H1 (cell line): ENCODE measurements around the gene PITPNC1. TPM values are rescaled to one million over a fixed set of nuclear protein-coding genes. Genes with fewer than 3 reads are reported as not detected.

Experiments used
- CTCF ChIA-PET: fragments of 300-600 bp; sonication (Branson Sonifier 250); formaldehyde crosslinking; loops from one replicate; lab custom pipeline; 2021; ENCODE audit not compliant: partially characterized antibody; lab: Charles Lee
- POLR2A ChIA-PET: fragments of 300-600 bp; sonication (Branson Sonifier 250); formaldehyde crosslinking; loops from one replicate; lab custom pipeline; 2021; ENCODE audit warnings: inconsistent platforms; ENCODE audit not compliant: partially characterized antibody; lab: Charles Lee
- DNase-seq, 2 experiments: peaks; one replicate each; pipeline versions ENCODE4 v3.0.0 to v3.0.0-alpha.2; 2010 to 2022; ENCODE audit warnings: low spot score in 2 of 2, low read depth in 1 of 2, mixed read lengths in 1 of 2
- FAIRE-seq: peaks from 2 replicates; lab custom pipeline; 2011; peaks lifted over from hg19 to GRCh38; lab: Jason Lieb, UNC
- H2AFZ ChIP-seq: 2 replicates; pipeline ENCODE4 v1.8.1; 2012; ENCODE audit warnings: low read length, inconsistent platforms
- H2AK5ac ChIP-seq: 2 replicates; pipeline ENCODE4 v1.6.1; 2013; ENCODE audit warnings: low read depth, low read length
- H2BK120ac ChIP-seq: replicated peaks from 2 replicates; pipeline ENCODE3; 2013; ENCODE audit warnings: low read depth, low read length, inconsistent platforms
- H2BK12ac ChIP-seq: 2 replicates; pipeline ENCODE4 v1.6.1; 2013; ENCODE audit warnings: low read depth, low read length
- H2BK15ac ChIP-seq: 2 replicates; pipeline ENCODE4 v1.6.1; 2013; ENCODE audit warnings: low read length
- H2BK20ac ChIP-seq: 2 replicates; pipeline ENCODE4 v1.6.1; 2013; ENCODE audit warnings: low read length
- H2BK5ac ChIP-seq: 2 replicates; pipeline ENCODE4 v1.6.1; 2013; ENCODE audit warnings: low read depth, low read length
- H3K14ac ChIP-seq: 2 replicates; pipeline ENCODE4 v1.6.1; 2013; ENCODE audit warnings: inconsistent platforms; ENCODE audit not compliant: insufficient read length
- H3K18ac ChIP-seq: 2 replicates; pipeline ENCODE4 v1.6.1; 2013; ENCODE audit warnings: low read length; ENCODE audit errors: extremely low read depth
- H3K23ac ChIP-seq: 2 replicates; pipeline ENCODE4 v1.6.1; 2013; ENCODE audit warnings: inconsistent platforms; ENCODE audit not compliant: insufficient read length
- H3K23me2 ChIP-seq: 2 replicates; pipeline ENCODE4 v1.6.1; 2013; ENCODE audit warnings: low read depth, low read length
- H3K27ac ChIP-seq: 2 replicates; pipeline ENCODE4 v1.6.1; 2011; ENCODE audit warnings: low read depth, low read length, inconsistent platforms
- H3K27me3 ChIP-seq, 4 experiments: replicated peaks in 1 of 4; 1 replicate in 1 of 4; 2 replicates in 3 of 4; pipeline versions ENCODE4 v1.6.1 to v1.8.1; 2011 to 2013; ENCODE audit warnings: low read length in 3 of 4, mild to moderate bottlenecking in 3 of 4, inconsistent platforms in 2 of 4, mixed read lengths in 2 of 4, moderate library complexity in 1 of 4; ENCODE audit not compliant: control insufficient read depth in 3 of 4, insufficient read depth in 3 of 4; ENCODE audit errors: extremely low read depth in 1 of 4
- H3K36me3 ChIP-seq, 4 experiments: 2 replicates each; pipeline versions ENCODE4 v1.6.1 to v1.8.1; 2011 to 2013; ENCODE audit warnings: mild to moderate bottlenecking in 4 of 4, low read length in 3 of 4, moderate library complexity in 2 of 4, control low read depth in 1 of 4, inconsistent platforms in 1 of 4; ENCODE audit not compliant: insufficient read depth in 4 of 4, control insufficient read depth in 2 of 4
- H3K4ac ChIP-seq: replicated peaks from 2 replicates; pipeline ENCODE3; 2013; ENCODE audit warnings: low read length, low read depth, mixed read lengths, inconsistent platforms; ENCODE audit not compliant: insufficient read length
- H3K4me1 ChIP-seq, 4 experiments: replicated peaks in 1 of 4; 1 replicate in 1 of 4; 2 replicates in 3 of 4; pipeline versions ENCODE4 v1.6.1 to v1.8.1; 2011 to 2013; ENCODE audit warnings: low read length in 3 of 4, inconsistent platforms in 2 of 4, mixed read lengths in 1 of 4; ENCODE audit not compliant: insufficient read depth in 4 of 4, control insufficient read depth in 3 of 4
- H3K4me2 ChIP-seq, 2 experiments: 2 replicates each; pipeline versions ENCODE4 v1.6.1 to v1.8.1; 2011 to 2013; ENCODE audit warnings: low read depth in 2 of 2, low read length in 2 of 2, control low read depth in 1 of 2, inconsistent platforms in 1 of 2, mild to moderate bottlenecking in 1 of 2; ENCODE audit not compliant: insufficient read depth in 1 of 2
- H3K4me3 ChIP-seq, 4 experiments: fragments of 200-600, 300-600 bp in 1 of 4; sonication (generic), shearing (Covaris generic), sonication (Bioruptor Twin) in 1 of 4; 2 replicates each; pipeline versions ENCODE4 v1.5.1 to v1.8.1; 2011 to 2016; ENCODE audit warnings: low read length in 4 of 4, low read depth in 3 of 4, control low read depth in 2 of 4, inconsistent platforms in 2 of 4, mild to moderate bottlenecking in 2 of 4, mixed read lengths in 1 of 4, moderate library complexity in 1 of 4; ENCODE audit not compliant: insufficient read depth in 2 of 4; ENCODE audit errors: extremely low read depth in 1 of 4
- H3K56ac ChIP-seq: replicated peaks from 2 replicates; pipeline ENCODE3; 2013; ENCODE audit warnings: low read depth, mild to moderate bottlenecking, mixed read lengths, low read length, inconsistent platforms; ENCODE audit not compliant: insufficient read length
- H3K79me1 ChIP-seq: 2 replicates; pipeline ENCODE4 v1.6.1; 2013; ENCODE audit warnings: low read depth, low read length, control low read depth
- H3K79me2 ChIP-seq, 2 experiments: 2 replicates each; pipeline versions ENCODE4 v1.6.1 to v1.8.1; 2012 to 2013; ENCODE audit warnings: low read length in 2 of 2, mild to moderate bottlenecking in 2 of 2, inconsistent platforms in 1 of 2; ENCODE audit not compliant: insufficient read depth in 2 of 2, control insufficient read depth in 1 of 2
- H3K9ac ChIP-seq, 4 experiments: replicated peaks in 1 of 4; 1 replicate in 1 of 4; 2 replicates in 3 of 4; pipeline versions ENCODE4 v1.6.1 to v1.8.1; 2011 to 2013; ENCODE audit warnings: low read depth in 3 of 4, low read length in 3 of 4, control low read depth in 2 of 4, mild to moderate bottlenecking in 2 of 4, moderate library complexity in 2 of 4, inconsistent platforms in 1 of 4; ENCODE audit errors: extremely low read depth in 1 of 4
- H3K9me3 ChIP-seq, 2 experiments: 2 replicates each; pipeline versions ENCODE4 v1.6.1 to v1.8.1; 2012 to 2013; ENCODE audit warnings: mild to moderate bottlenecking in 2 of 2, moderate library complexity in 2 of 2, control low read depth in 1 of 2, inconsistent platforms in 1 of 2, low read depth in 1 of 2, low read length in 1 of 2, mixed read lengths in 1 of 2; ENCODE audit not compliant: insufficient read depth in 2 of 2
- H4K20me1 ChIP-seq, 2 experiments: replicated peaks in 1 of 2; 2 replicates each; pipeline versions ENCODE3 to v1.8.1; 2011 to 2013; ENCODE audit warnings: inconsistent platforms in 2 of 2, low read length in 2 of 2, mild to moderate bottlenecking in 1 of 2; ENCODE audit not compliant: insufficient read depth in 2 of 2, control insufficient read depth in 1 of 2
- H4K5ac ChIP-seq: 2 replicates; pipeline ENCODE4 v1.6.1; 2013; ENCODE audit warnings: low read length, low read depth, mixed read lengths, inconsistent platforms; ENCODE audit not compliant: insufficient read length
- H4K8ac ChIP-seq: 2 replicates; pipeline ENCODE4 v1.8.0; 2013; ENCODE audit warnings: mild to moderate bottlenecking, moderate library complexity, low read length, inconsistent platforms; ENCODE audit not compliant: insufficient read depth; ENCODE audit errors: extremely low read depth
- H4K91ac ChIP-seq: replicated peaks from 2 replicates; pipeline ENCODE3; 2013; ENCODE audit warnings: low read length, mixed read lengths, inconsistent platforms; ENCODE audit not compliant: insufficient read length
- BACH1 ChIP-seq: IDR thresholded peaks from 2 replicates; pipeline ENCODE4 v1.6.1; 2012; ENCODE audit warnings: low read length, improper control_type of control experiment
- CHD1 ChIP-seq: IDR thresholded peaks from 2 replicates; pipeline ENCODE4 v1.6.1; 2012; ENCODE audit warnings: low read depth, low read length, improper control_type of control experiment
- CTBP2 ChIP-seq: IDR thresholded peaks from 2 replicates; pipeline ENCODE4 v1.7.0; 2011; ENCODE audit warnings: borderline replicate concordance, mild to moderate bottlenecking, moderate library complexity, mixed read lengths, low read length; ENCODE audit not compliant: insufficient read depth, insufficient read length
- FOSL1 ChIP-seq: IDR thresholded peaks from 2 replicates; pipeline ENCODE4 v1.6.1; 2011; ENCODE audit warnings: mild to moderate bottlenecking, low read depth, low read length, moderate library complexity; ENCODE audit not compliant: insufficient read depth
- HDAC2 ChIP-seq, 2 experiments: fragments of 300-600 bp in 1 of 2; sonication (generic) in 1 of 2; IDR thresholded peaks; 2 replicates each; pipeline ENCODE4 v1.6.1; 2011 to 2012; ENCODE audit warnings: low read depth in 2 of 2, low read length in 2 of 2, mild to moderate bottlenecking in 2 of 2, moderate library complexity in 2 of 2, borderline replicate concordance in 1 of 2, inconsistent platforms in 1 of 2
- HDAC6 ChIP-seq: IDR thresholded peaks from one replicate; pipeline ENCODE4 v1.7.1; 2012; ENCODE audit warnings: low read depth, mild to moderate bottlenecking, inconsistent platforms, low read length, moderate library complexity
- NANOG ChIP-seq: IDR thresholded peaks from 2 replicates; pipeline ENCODE4 v1.6.1; 2011; ENCODE audit warnings: low read length, low read depth, mild to moderate bottlenecking, inconsistent platforms; ENCODE audit not compliant: insufficient read depth, poor library complexity, severe bottlenecking
- POLR2AphosphoS5 ChIP-seq: IDR thresholded peaks from 2 replicates; pipeline ENCODE4 v1.6.1; 2011; ENCODE audit warnings: low read depth, low read length
- SAP30 ChIP-seq: fragments of 300-600 bp; sonication (generic); IDR thresholded peaks from 2 replicates; pipeline ENCODE4 v1.7.1; 2012; ENCODE audit warnings: low read length, moderate library complexity, mild to moderate bottlenecking, inconsistent platforms; ENCODE audit not compliant: insufficient read depth, insufficient replicate concordance
- WGBS, 2 experiments: shearing (Covaris generic) in 1 of 2; methylation state at CpG; one replicate each; pipeline versions ENCODE4 v1.1.6 to v1.1.7; 2013 to 2015; ENCODE audit warnings: low lambda C conversion rate in 2 of 2, mixed read lengths in 2 of 2, inconsistent platforms in 1 of 2, low coverage in 1 of 2, missing lambda C conversion rate in 1 of 2; ENCODE audit not compliant: insufficient replicate concordance in 2 of 2, insufficient coverage in 1 of 2, insufficient read length in 1 of 2; ENCODE audit errors: extremely low coverage in 1 of 2, missing lambda C conversion rate in 1 of 2; 5-methylcytosine and 5-hydroxymethylcytosine counted together
- polyA plus RNA-seq, 7 experiments: library from polyadenylated mRNA; depleted of rRNA in 3 of 7; stranded (reverse) in 5 of 7; unstranded in 2 of 7; fragments of >200 nt in 5 of 7; fragments of 200-250 nt in 2 of 7; gene quantifications; 1 replicate in 5 of 7; 2 replicates in 1 of 7; 4 replicates in 1 of 7; pipeline versions ENCODE4 v1.2.1 to v1.2.3, GENCODE V29; 2011 to 2013; ENCODE audit warnings: missing spikeins in 2 of 7, mixed read lengths in 2 of 7
- total RNA-seq: library from RNA; stranded (reverse); fragmentation: NEBNext Ultra II Directional; extraction: Animal tissue kit (Norgen Biotek cat#: 25700); gene quantifications from 2 replicates; pipeline ENCODE4 v1.2.1, GENCODE V29; 2021

Gene PITPNC1
- total and polyA plus RNA-seq, 2 of the 8 experiments (the other 6 are each of a cell fraction or from before 2014, with no cell fraction given): 17.6 to 54.7 TPM

DNA sequence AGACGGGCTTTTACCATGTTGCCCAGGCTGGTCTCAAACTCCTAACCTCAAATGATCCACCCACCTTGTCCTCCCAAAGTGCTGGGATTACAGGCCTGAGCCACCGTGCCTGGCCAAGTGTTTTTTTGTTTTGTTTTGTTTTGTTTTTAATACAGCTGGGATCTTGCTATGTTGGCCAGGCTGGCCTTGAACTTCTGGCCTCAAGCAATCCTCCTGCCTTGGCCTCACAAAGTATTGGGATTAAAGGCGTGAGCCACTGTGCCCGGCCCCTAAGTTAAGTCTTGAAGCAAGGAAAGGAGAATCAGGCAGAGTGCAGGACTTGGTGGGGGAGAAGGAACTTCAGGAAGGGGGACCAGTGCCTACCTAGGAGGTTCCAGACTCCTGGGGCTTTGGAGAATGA lies 288.9 kb downstream of the PITPNC1 start:
- no peak overlapping the region for H3K4me2 ChIP-seq
- WGBS, 2 experiments: 90% methylated on average over 4 of the region's 4 CpGs; no CpG with 5 or more reads in 1 of the 2 experiments
- POLR2A ChIA-PET: no interaction called here

More for the DNA sequence above, 288.9 kb downstream of the PITPNC1 start:
- FAIRE-seq (no peak), DNase-seq (no peak)
- H3K79me2 ChIP-seq: no peaks in the 10 kb centered on the region
- H3K18ac ChIP-seq: no peak overlapping the region
- no peak overlapping the region for H3K9ac ChIP-seq
- CTCF ChIA-PET: interaction anchor here (0.8 to 1.0 kb wide), 2 partner anchors 191 to 278 kb away, joined by 3 read pairs; no protein-coding TSS in a partner anchor
- no peak overlapping the region for H3K4me3 ChIP-seq
- no peak overlapping the region for H3K56ac ChIP-seq
- no peaks in the 10 kb centered on the region for H3K4me1 ChIP-seq
- H3K4ac ChIP-seq: no peak overlapping the region
- no peak overlapping the region for H2BK120ac ChIP-seq
- no peak overlapping the region for H2BK20ac ChIP-seq
- no peak overlapping the region for H4K8ac ChIP-seq
- no peak overlapping the region for H2BK5ac ChIP-seq
- no peak overlapping the region for H2AFZ ChIP-seq
- H3K23me2 ChIP-seq: no peaks in the 10 kb centered on the region
- H4K20me1 ChIP-seq: peaks cover 0 to 1% of the 10 kb centered on the region in 2 experiments
- H3K79me1 ChIP-seq: no peaks in the 10 kb centered on the region
- TF ChIP-seq CHD1 (no peak), BACH1 (no peak), HDAC6 (no peak), FOSL1 (no peak), NANOG (no peak), CTBP2 (no peak), SAP30 (no peak), POLR2AphosphoS5 (no peak), HDAC2 (IDR thresholded peaks at IDR 0.05; ENCODE audit: borderline replicate concordance in 1 of 2, low read depth in 2 of 2, low read length in 2 of 2) (no peak)
- no peak overlapping the region for H2BK12ac ChIP-seq
- no peak overlapping the region for H3K14ac ChIP-seq
- no peaks in the 10 kb centered on the region for H3K27me3 ChIP-seq
- no peak overlapping the region for H4K5ac ChIP-seq
- peaks cover 0 to 4% (median 2%) of the 10 kb centered on the region in 4 experiments; a peak in 3 of 8 replicates for H3K36me3 ChIP-seq
- H3K27ac ChIP-seq: no peak overlapping the region
- H4K91ac ChIP-seq: no peak overlapping the region
- peaks cover 0 to 3% of the 10 kb centered on the region in 2 experiments; a peak in 1 of 4 replicates for H3K9me3 ChIP-seq
- no peak overlapping the region for H2AK5ac ChIP-seq
- H3K23ac ChIP-seq: no peak overlapping the region
- H2BK15ac ChIP-seq: no peak overlapping the region
